GM19239 (cell line): ENCODE measurements around the gene ANKRD36.
"Not testable (repeated sequence)": the region's sequence is repeated elsewhere in the genome, so short reads cannot be mapped to it uniquely, and the experiment has no call there.

Source experiments
- DNase-seq: peaks from one replicate; pipeline ENCODE4 v3.0.0; 2011; ENCODE audit warnings: low spot score; ENCODE audit not compliant: insufficient read length
- FAIRE-seq: peaks from 2 replicates; lab custom pipeline; 2011; peaks lifted over from hg19 to GRCh38; lab: Jason Lieb, UNC

ANKRD36 gene

DNA sequence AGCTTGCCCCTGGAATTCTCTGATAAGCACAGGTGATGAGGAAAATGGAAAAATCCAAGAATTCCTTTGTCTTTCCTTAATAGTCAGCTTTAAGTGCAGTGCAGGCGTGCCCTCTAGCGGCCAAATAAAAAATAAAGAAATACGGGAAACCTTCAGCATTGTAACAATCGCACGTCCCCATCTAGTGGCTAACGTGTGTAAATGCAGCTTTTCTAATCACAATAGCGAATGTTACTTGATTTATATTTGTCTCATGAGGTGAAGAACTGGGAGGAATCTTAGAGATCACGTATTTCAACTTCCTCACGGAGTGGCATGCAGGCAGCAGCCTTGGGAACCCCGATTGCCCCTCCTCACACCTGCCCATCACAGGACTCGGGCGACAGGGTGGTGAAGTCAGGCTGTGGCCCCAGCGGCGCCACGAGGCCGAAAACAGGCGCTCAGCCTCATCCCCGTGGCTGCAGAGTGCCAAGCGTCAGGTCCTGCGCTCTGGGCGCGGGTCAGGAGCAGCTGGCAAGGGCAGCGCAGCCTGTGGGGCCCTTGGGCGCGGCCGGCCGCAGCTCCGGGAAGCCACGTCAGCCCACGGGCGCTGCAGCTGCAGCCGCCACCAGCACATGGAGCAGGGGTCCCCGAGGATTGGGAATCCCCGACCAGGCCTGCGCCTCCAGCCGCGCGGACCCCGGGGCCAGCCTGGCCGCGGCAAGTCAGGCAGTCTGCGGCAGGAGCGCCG lies 468 bp upstream of the ANKRD36 start:
- not testable (repeated sequence) for DNase-seq
- FAIRE-seq = peak; percentile 87

DNA sequence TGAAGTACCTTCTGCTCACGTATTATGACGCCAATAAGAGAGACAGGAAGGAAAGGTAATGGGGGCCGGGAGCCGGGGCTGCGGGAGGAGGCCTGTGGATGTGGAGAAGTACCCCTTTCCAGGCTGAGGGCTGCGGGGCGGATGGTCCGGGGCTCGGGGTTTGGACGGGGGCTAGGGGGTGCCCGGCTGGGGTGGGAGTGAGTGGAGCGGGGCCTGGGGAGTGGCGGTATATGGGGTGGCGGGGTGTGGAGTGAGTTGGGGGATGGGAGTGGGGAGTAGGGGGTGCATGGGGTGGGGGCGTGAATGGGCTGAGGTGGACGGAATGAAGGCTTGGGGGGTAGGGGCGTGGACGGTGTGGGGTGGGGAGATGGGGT lies 916 bp downstream of the ANKRD36 start:
- FAIRE-seq, DNase-seq: not testable (repeated sequence)

DNA sequence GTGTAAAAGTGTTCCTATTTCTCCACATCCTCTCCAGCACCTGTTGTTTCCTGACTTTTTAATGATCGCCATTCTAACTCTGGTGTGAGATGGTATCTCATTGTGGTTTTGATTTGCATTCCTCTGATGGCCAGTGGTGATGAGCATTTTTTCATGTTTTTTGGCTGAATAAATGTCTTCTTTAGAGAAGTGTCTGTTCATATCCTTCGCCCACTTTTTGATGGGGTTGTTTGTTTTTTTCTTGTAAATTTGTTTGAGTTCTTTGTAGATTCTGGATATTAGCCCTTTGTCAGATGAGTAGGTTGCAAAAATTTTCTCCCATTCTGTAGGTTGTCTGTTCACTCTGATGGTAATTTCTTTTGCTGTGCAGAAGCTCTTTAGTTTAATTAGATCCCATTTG lies 16.1 kb downstream of the ANKRD36 start:
- DNase-seq, FAIRE-seq: not testable (repeated sequence)

DNA sequence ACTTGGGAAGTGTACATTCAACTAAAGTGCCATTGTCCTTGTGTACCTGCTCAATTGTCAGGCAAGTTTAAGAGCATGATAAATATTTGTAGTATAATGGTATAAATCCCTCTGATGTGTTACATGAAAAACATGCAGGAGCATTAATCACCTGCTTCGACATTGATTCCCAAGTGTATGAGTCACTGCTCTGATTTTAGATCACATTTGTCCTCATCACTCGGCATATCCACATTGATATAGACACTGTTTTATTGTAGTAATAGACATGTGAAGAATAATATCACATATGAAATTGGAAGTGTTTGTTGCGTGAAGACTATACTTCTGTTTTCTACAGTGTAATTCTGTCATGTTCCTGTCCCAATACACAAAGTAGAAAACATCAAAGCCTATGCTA lies 31.1 kb downstream of the ANKRD36 start:
- not testable (repeated sequence) for DNase-seq, FAIRE-seq

DNA sequence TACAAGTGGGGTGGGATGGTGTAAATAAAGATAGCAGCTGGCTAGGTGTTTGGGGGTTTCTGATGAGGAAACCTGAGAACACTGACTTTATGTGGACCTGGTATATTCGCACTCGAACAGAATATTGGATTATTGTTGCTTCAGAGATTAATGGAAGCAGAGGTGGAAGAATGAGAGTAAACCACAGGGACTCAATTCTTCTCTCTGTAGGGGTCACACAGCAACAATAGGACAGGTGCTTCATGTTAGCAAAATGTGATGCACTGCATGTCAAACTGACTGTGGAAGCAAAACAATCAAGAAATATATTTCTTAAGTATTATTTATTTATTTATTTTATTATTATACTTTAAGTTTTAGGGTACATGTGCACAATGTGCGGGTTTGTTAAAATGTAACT lies 53.6 kb downstream of the ANKRD36 start:
- not testable (repeated sequence) for DNase-seq, FAIRE-seq

DNA sequence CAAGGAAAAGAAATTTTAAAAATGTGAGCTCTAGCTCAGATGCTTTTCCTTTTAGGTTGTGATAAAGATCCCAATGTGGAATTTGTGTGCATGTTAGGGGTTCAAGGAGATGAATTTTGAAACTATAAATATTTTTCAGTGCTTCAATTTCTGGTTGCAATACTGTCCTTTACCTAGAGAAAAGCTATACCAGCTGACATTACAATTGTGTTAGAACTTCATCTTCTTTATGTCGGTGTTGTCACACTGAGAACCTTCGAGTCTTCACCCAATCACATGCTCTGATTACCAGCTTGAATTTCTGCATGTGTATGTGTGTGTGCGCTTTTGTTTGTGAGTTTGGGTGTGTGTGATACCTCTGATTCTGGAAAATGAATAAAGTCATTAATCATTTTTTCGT lies 55.0 kb downstream of the ANKRD36 start:
- FAIRE-seq, DNase-seq: not testable (repeated sequence)

DNA sequence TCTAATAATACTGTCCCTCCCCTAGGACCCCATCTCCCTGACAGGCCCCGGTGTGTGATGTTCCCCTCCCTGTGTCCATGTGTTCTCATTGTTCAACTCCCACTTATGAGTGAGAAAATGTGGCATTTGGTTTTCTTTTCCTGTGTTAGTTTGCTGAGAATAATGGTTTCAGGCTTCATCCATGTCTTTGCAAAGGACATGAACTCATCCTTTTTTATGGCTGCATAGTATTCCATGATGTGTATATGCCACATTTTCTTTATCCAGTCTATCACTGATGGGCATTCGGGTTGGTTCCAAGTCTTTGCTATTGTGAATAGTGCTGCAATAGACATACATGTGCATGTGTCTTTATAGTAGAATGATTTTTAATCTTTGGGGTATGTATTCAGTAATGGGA lies 55.6 kb downstream of the ANKRD36 start:
- not testable (repeated sequence) for FAIRE-seq, DNase-seq

DNA sequence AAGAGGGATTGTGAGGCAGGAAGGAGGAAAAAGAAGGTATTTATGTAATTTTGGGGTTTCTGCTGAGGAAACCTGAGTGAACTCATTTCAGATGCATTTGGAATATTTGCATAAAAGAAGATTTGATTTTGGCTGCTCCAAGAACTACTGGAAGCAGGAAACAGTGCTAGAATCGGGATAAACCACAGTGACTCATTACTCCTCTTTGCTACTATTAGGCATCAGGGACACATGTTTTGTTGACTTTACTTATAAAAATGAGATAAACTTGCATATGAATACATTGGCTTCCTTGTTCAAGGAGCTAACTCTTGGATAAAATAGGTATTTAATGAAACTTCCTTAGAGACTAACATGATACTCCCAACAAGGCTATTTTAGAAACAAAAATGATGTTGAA lies 67.4 kb downstream of the ANKRD36 start:
- DNase-seq, FAIRE-seq: not testable (repeated sequence)

DNA sequence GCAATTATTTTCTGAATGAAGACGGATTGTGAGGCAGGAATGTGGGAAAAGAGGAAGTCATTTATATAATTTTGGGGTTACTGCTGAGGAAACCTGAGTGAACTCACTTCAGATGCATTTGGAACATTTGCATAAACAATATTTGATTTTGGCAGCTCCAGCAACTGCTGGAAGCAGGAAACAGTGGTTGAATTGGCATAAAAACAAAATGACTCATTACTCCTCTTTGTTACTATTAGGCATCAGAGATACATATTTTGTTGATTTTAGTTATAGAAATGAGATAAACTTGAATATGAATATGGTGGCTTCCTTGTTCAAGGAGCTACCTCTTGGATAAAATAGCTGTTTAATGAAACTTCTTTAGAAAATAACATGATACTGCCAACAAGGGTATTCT lies 82.4 kb downstream of the ANKRD36 start:
- DNase-seq, FAIRE-seq: not testable (repeated sequence)

DNA sequence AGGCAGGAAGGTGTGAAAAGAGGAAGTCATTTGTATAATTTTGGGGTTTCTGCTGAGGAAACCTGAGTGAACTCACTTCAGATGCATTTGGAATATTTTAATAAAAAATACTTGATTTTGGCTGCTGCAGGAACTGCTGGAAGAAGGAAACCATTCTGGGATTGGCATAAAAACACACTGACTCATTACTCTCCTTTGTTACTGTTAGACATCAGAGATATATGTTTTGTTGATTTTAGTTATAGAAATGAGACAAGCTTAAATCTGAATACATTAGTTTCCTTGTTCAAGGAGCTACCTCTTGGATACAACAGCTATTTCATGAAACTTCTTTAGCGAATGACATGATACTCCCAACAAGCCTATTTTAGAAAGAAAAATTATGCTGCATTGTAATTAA lies 84.3 kb downstream of the ANKRD36 start:
- FAIRE-seq, DNase-seq: not testable (repeated sequence)

DNA sequence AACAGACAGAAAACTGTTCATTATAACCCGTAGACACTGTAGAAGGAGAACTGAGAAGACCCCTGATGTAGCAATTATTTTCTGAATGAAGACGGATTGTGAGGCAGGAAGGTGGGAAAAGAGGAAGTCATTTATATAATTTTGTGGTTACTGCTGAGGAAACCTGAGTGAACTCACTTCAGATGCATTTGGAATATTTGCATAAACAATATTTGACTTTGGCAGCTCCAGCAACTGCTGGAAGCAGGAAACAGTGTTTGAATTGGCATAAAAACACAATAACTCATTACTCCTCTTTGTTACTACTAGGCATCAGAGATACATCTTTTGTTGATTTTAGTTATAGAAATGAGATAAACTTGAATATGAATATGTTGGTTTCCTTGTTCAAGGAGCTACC lies 87.9 kb downstream of the ANKRD36 start:
- DNase-seq, FAIRE-seq: not testable (repeated sequence)

DNA sequence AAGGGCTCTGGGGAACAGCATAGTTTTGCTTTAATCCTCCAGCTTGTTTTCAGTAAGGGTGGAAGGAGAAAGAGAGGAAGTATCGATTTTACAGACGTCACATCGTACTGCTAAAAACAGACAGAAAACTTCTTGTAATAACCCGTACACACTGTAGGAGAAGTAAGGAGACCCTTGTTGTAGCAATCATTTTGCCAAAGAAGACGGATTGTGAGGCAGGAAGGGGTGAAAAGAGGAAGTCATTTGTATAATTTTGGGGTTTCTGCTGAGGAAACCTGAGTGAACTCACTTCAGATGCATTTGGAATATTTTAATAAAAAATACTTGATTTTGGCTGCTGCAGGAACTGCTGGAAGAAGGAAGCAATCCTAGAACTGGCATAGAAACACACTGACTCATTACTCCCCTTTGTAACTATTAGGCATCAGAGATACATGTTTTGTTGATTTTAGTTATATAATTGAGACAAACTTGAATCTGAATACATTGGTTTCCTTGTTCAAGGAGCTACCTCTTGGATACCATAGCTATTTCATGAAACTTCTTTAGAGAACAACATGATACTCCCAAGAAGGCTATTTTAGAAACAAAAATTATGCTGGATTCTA lies 89.8 kb downstream of the ANKRD36 start:
- FAIRE-seq, DNase-seq: not testable (repeated sequence)

DNA sequence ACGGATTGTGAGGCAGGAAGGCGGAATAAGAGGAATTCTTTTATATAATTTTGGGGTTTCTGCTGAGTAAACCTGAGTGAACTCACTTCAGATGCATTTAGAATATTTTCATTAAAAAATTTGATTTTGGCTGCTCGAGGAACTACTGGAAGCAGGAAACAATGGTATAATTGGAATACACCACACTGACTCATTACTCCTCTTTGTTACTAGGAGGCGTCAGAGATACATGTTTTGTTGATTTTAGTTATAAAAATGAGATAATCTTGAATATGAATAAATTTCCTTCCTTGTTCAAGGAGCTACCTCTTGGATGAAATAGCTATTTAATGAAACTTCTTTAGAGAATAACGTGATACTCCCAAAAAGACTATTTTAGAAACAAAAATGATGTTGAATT lies 97.4 kb downstream of the ANKRD36 start:
- FAIRE-seq = no peak
- DNase-seq = no peak

DNA sequence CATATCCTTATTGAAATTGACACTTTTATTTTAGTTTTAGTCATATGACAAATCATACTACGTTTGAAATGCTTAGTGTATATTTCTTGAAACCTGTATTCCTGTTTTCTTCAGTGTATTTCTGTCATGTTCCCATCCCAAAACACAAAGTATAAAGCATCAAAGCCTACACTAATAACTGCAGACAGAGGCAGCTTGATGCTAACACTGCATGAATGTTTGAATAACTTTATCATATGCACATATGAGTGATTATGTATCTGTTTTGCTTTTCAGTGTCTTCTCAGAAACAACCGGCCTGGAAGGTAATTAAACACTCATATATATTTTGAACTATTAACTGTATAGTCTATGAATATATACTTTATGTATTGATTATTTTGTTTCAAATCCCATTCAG lies 102.1 kb downstream of the ANKRD36 start:
- not testable (repeated sequence) for FAIRE-seq

DNA sequence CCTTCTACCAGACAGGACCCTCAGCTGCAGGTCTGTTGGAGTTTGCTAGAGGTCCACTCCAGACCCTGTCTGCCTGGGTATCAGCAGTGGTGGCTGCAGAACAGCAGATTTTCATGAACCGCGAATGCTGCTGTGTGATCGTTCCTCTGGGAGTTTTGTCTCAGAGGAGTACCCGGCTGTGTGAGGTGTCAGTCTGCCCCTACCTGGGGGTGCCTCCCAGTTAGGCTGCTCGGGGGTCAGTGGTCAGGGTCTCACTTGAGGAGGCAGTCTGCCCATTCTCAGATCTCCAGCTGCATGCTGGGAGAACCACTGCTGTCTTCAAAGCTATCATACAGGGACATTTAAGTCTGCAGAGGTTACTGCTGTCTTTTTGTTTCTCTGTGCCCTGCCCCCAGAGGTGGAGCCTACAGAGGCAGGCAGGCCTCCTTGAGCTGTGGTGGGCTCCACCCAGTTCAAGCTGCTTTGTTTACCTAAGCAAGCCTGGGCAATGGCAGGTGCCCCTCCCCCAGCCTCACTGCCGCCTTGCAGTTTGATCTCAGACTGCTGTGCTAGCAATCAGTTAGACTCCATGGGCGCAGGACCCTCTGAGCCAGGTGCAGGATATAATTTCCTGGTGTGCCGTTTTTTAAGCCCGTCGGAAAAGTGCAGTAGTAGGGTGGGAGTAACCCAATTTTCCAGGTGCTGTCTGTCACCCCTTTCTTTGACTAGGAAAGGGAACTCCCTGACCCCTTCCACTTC lies 118.1 kb downstream of the ANKRD36 start:
- not testable (repeated sequence) for DNase-seq, FAIRE-seq

More for the DNA sequence above, 102.1 kb downstream of the ANKRD36 start:
- not testable (repeated sequence) for DNase-seq

DNA sequence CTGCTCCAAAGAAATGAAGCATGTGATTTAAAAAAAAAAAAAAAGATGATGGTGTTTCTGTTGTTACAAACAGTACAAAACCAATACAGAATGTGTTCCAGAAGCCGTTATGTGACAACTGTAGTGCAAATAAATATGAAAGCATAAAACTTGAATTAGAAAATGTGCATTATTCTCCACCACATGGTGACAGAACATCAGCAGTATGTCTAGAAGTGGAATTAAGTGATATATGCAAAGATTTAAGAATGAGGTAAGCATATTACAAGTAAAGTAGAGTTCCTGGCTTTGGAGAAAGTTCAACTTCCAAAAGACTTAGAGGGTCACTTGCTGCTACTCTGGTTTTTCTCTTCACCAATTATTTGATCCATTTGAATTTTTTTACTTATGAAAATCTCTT lies 120.0 kb downstream of the ANKRD36 start:
- not testable (repeated sequence) for FAIRE-seq, DNase-seq

DNA sequence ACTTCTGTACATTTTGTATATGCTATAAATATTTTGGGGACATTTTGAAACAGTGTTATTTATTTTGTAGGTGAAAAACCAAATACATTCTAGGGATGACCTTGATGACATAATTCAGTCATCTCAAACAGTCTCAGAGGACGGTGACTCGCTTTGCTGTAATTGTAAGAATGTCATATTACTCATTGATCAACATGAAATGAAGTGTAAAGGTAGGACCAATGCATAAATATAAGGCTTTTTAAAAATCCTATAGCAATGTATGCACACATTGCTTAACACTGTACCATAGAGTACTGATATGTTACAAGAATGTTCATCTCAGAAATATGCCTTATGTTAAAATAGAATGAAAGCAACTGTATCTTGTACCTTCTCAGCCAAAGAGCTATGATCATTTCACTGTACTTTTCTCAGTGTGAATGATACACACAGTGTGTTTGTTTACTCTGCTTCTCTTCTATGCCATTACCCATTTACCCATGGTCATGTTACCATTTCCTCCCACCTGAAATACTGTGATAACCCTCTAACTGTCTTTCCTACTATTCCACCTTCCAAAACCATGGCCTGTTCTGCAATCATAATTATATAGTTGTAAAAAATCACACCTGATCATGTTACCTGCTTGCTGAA lies 120.8 kb downstream of the ANKRD36 start:
- FAIRE-seq, DNase-seq: not testable (repeated sequence)

DNA sequence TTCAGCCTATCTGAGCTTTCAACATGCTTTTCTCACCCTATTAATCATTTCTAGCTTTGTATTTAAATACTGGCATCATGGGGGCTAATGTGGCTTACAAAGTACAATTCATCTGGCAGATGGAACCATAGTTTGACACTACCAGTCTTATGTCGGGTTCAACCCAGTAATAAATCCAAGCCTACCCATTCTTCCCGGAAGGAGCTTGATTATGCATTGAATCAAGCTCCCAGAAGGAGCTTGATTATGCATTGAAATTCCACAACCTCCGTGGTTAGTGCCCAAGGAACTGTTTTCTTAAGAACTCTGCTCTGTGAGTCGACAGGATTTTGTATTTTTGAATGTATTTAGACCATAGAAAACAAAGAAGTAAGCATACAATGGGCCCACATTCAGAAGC lies 148.2 kb downstream of the ANKRD36 start:
- FAIRE-seq, DNase-seq: not testable (repeated sequence)

DNA sequence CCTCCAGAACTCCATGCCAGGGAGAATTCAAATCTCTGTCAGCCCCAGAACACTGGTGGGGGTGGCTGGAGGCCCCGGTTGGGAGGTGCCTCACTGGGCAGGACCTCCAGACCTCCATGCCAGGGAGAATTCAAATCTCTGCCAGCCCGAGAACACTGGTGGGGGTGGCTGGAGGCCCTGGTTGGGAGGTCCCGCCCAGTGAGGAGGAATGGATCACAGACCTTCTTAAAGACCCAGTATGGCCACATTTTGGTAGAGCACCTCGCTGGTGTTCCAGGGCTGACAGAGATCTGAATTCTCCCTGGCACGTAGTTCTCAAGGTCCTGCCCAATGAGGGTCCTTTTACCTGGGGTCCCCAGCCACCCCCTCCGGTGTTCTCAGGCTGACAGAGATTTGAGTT lies 153.5 kb downstream of the ANKRD36 start:
- not testable (repeated sequence) for DNase-seq, FAIRE-seq

DNA sequence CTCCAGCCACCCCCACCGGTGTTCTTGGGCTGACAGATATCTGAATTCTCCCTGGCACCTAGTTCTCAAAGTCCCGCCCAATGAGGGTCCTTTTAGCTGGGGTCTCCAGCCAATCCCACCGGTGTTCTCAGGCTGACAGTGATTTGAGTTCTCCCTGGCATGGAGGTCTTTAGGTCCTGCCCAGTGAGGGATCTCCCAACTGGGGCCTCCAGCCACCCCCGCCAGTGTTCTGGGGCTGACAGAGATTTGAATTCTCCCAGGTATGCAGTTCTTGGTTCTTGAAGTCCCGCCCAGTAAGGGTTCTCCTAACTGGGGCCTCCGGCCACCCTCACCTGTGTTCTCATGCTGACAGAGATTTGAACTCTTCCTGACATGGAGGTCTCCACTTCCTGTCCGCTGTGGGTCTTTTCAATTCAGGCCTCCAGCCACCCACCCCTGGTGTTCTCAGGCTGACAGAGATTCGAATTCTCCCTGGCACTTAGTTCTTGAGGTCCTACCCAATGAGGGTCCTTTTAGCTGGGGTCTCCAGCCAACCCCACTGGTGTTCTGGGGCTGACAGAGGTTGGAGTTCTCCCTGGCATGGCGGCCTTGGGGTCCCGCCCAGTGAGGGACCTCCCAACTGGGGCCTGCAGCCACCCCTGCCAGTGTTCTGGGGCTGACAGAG lies 154.6 kb downstream of the ANKRD36 start:
- no peak for DNase-seq
- no peak for FAIRE-seq
